Sigmoid colon (tissue), 7 donors: ENCODE data around the gene LDLRAD3. TPM values are rescaled to one million over a fixed set of nuclear protein-coding genes. Genes with fewer than 3 reads are reported as not detected.

Experiments
- DNase-seq: peaks from one replicate; pipeline ENCODE4 v3.0.0-alpha.2; 2019
- H3K27ac ChIP-seq, 4 donors: fragments of 200-600 bp; sonication (generic); one replicate each; pipeline ENCODE4 v1.5.1; 2016 to 2019; ENCODE audit warnings: mild to moderate bottlenecking in 1 of 4
- H3K27me3 ChIP-seq, 3 donors: fragments of 200-600 bp; sonication (generic); one replicate each; pipeline ENCODE4 v1.5.1; 2019; ENCODE audit warnings: mild to moderate bottlenecking in 1 of 3
- H3K36me3 ChIP-seq, 4 donors: fragments of 200-600 bp; sonication (generic); one replicate each; pipeline ENCODE4 v1.5.1; 2016 to 2019
- H3K4me1 ChIP-seq, 4 donors: fragments of 200-600 bp; sonication (generic); one replicate each; pipeline ENCODE4 v1.5.1; 2017 to 2019
- H3K4me3 ChIP-seq, 4 donors: fragments of 200-600 bp; sonication (generic); one replicate each; pipeline ENCODE4 v1.5.1; 2017 to 2019; ENCODE audit warnings: mild to moderate bottlenecking in 2 of 4, moderate library complexity in 1 of 4
- H3K9me3 ChIP-seq, 4 donors: fragments of 200-600 bp in 3 of 4; sonication (generic) in 3 of 4; one replicate each; pipeline versions ENCODE4 v1.5.1 to v1.6.1; 2013 to 2019
- EP300 ChIP-seq, 4 donors: sonication (generic); formaldehyde crosslinking; IDR thresholded peaks; one replicate each; pipeline ENCODE4 v1.6.1; 2017; ENCODE audit warnings: antibody characterized with exemption in 4 of 4
- POLR2A ChIP-seq, 2 donors: fragments of 450-650 bp; IDR thresholded peaks; one replicate each; pipeline ENCODE4 v1.6.1; 2016; ENCODE audit warnings: antibody characterized with exemption in 2 of 2, mild to moderate bottlenecking in 2 of 2, moderate library complexity in 2 of 2
- POLR2AphosphoS5 ChIP-seq, 4 donors: sonication (generic); formaldehyde crosslinking; IDR thresholded peaks; one replicate each; pipeline ENCODE4 v1.6.1; 2017; ENCODE audit warnings: antibody characterized with exemption in 4 of 4
- whole genome bisulfite sequencing, 2 donors: extraction: QIAGEN DNeasy Blood & Tissue Kit; methylation state at CpG; one replicate each; pipeline ENCODE4 v1.1.7; 2013; 5-methylcytosine and 5-hydroxymethylcytosine counted together
- intact Hi-C: fragments of 100-400 bp; cut with DNase I; formaldehyde crosslinking; loops from one replicate; pipeline ENCODE4 v1.15.1; 2023
- polyA plus RNA-seq, 3 donors: library from polyadenylated mRNA; stranded (reverse); fragments of 200-250 nt; gene quantifications; one replicate each; pipeline ENCODE4 v1.2.3, GENCODE V29; 2013
- total RNA-seq, 4 donors: library from RNA; depleted of rRNA; stranded (reverse); fragments of >200 nt; gene quantifications; one replicate each; pipeline ENCODE4 v1.1.0, GENCODE V29; 2016
- TF ChIP-seq, protein P1 (sequence below), 4 experiments: fragments of 450-650 bp in 3 of 4; fragments of 200-600 bp in 1 of 4; IDR thresholded peaks; one replicate each; pipeline ENCODE4 v1.5.1; 2016 to 2019; ENCODE audit warnings: antibody characterized with exemption in 4 of 4, mild to moderate bottlenecking in 3 of 4, moderate library complexity in 2 of 4
- donor health status: healthy with polysubstance abuse.
- donor health status: Bipolar disorder and iron deficiency.
- donor health status: healthy.

Gene LDLRAD3
- total and polyA plus RNA-seq, 7 donors: 0.23 to 23.4 (median 10.2) TPM

GRCh38 chr11:36079878-36080675 lies 136.2 kb downstream of the LDLRAD3 start:
- Histone ChIP-seq H3K9me3 (no peaks in the 10 kb centered on the region), H3K27ac (no peak overlapping the region), H3K4me1 (peaks cover 0 to 6% (median 0%) of the 10 kb centered on the region in 4 donors), H3K36me3 (peaks cover 0 to 22% (median 6%) of the 10 kb centered on the region in 4 donors), H3K27me3 (no peaks in the 10 kb centered on the region), H3K4me3 (no peak overlapping the region)
- no peak for DNase-seq
- intact Hi-C loops: no loop called here
- 91 to 95% methylated on average over 7 of the region's 7 CpGs for WGBS, 2 donors
- TF ChIP-seq POLR2AphosphoS5 (IDR thresholded peaks at IDR 0.05) (no peak), POLR2A (IDR thresholded peaks at IDR 0.05) (no peak), EP300 (IDR thresholded peaks at IDR 0.05) (no peak)
- TF ChIP-seq, protein P1, sequence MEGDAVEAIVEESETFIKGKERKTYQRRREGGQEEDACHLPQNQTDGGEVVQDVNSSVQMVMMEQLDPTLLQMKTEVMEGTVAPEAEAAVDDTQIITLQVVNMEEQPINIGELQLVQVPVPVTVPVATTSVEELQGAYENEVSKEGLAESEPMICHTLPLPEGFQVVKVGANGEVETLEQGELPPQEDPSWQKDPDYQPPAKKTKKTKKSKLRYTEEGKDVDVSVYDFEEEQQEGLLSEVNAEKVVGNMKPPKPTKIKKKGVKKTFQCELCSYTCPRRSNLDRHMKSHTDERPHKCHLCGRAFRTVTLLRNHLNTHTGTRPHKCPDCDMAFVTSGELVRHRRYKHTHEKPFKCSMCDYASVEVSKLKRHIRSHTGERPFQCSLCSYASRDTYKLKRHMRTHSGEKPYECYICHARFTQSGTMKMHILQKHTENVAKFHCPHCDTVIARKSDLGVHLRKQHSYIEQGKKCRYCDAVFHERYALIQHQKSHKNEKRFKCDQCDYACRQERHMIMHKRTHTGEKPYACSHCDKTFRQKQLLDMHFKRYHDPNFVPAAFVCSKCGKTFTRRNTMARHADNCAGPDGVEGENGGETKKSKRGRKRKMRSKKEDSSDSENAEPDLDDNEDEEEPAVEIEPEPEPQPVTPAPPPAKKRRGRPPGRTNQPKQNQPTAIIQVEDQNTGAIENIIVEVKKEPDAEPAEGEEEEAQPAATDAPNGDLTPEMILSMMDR (IDR thresholded peaks at IDR 0.05): no peak

- 93 to 95% methylated on average over 11 of the region's 11 CpGs for WGBS, 2 donors
- Histone ChIP-seq H3K36me3 (peaks cover 0 to 22% (median 6%) of the 10 kb centered on the region in 4 donors), H3K9me3 (no peaks in the 10 kb centered on the region), H3K4me1 (peaks cover 0 to 6% (median 0%) of the 10 kb centered on the region in 4 donors), H3K27ac (no peak overlapping the region), H3K27me3 (no peaks in the 10 kb centered on the region), H3K4me3 (no peak overlapping the region)
- TF ChIP-seq, protein P1 (IDR thresholded peaks at IDR 0.05): no peak
- TF ChIP-seq POLR2A (IDR thresholded peaks at IDR 0.05): no peak
- no peak for TF ChIP-seq POLR2AphosphoS5 (IDR thresholded peaks at IDR 0.05)
- TF ChIP-seq EP300 (IDR thresholded peaks at IDR 0.05): no peak
- intact Hi-C loops: no loop called here
- DNase-seq: no peak
Observed at GRCh38 chr11:36081274-36081945, 137.5 kb downstream of the LDLRAD3 start.

GRCh38 chr11:36086366-36086765 lies 142.5 kb downstream of the LDLRAD3 start:
- Histone ChIP-seq H3K27me3 (no peaks in the 10 kb centered on the region), H3K4me1 (peaks cover 0 to 9% (median 3%) of the 10 kb centered on the region in 4 donors), H3K4me3 (no peak overlapping the region), H3K27ac (no peak overlapping the region), H3K9me3 (no peaks in the 10 kb centered on the region), H3K36me3 (peaks cover 0 to 22% (median 6%) of the 10 kb centered on the region in 4 donors)
- DNase-seq: no peak
- intact Hi-C loops: no loop called here
- TF ChIP-seq POLR2A (IDR thresholded peaks at IDR 0.05) (no peak), EP300 (IDR thresholded peaks at IDR 0.05) (no peak), POLR2AphosphoS5 (IDR thresholded peaks at IDR 0.05) (no peak)
- TF ChIP-seq, protein P1 (IDR thresholded peaks at IDR 0.05): no peak
- WGBS, 2 donors: 91 to 94% methylated on average over 6 of the region's 6 CpGs

DNA sequence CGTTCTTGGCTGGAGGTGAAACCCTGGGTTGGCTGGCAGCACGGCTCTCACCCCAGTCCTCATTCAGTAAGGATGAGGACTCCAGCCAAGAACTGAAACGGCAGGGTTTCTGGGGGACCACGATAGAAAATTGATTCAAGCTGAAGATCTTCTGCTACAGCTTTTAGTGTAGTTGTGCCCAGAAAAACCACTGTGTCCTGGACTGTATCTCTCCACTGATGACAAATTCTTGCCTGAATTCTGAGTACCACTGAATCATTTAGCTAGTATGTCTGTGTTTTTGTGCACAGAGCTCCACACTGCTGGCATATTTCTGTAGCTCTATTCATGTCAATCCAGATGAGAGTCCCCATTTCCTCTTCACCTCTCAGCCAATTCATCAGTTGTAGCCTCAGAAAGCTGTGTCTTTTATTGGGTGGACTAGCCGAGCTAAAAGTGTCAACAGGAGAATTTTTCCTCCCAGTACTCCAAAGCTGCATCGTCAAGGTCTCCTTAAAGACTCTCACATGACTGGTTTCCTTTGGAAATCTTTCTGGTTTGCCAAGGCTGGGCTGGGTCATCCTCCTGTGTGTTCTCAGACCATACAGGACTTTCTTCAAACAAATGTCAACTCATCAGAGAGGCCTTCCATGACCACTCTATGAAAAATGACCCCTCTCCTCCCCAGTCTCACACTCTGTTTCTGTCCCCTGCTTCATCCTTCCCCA lies 144.6 kb downstream of the LDLRAD3 start:
- intact Hi-C loops: no loop called here
- H3K9me3 ChIP-seq: no peaks in the 10 kb centered on the region
- no peak overlapping the region for H3K4me3 ChIP-seq
- H3K36me3 ChIP-seq: peaks cover 0 to 7% (median 0%) of the 10 kb centered on the region in 4 donors
- peaks cover 0 to 9% (median 3%) of the 10 kb centered on the region in 4 donors for H3K4me1 ChIP-seq
- no peaks in the 10 kb centered on the region for H3K27me3 ChIP-seq
- H3K27ac ChIP-seq: no peak overlapping the region
- no peak for TF ChIP-seq POLR2AphosphoS5 (IDR thresholded peaks at IDR 0.05)
- 84 to 89% methylated on average over 6 of the region's 6 CpGs for WGBS, 2 donors
- no peak for DNase-seq

- no peaks in the 10 kb centered on the region for H3K36me3 ChIP-seq
- no peak overlapping the region for H3K27ac ChIP-seq
- TF ChIP-seq POLR2AphosphoS5 (IDR thresholded peaks at IDR 0.05) (no peak), POLR2A (IDR thresholded peaks at IDR 0.05) (no peak), EP300 (IDR thresholded peaks at IDR 0.05) (no peak)
- TF ChIP-seq, protein P1 (IDR thresholded peaks at IDR 0.05): no peak
- peaks cover 0 to 3% (median 0%) of the 10 kb centered on the region in 4 donors for H3K9me3 ChIP-seq
- DNase-seq: no peak
- peaks cover 0 to 9% (median 3%) of the 10 kb centered on the region in 4 donors for H3K4me1 ChIP-seq
- H3K4me3 ChIP-seq: no peak overlapping the region
- intact Hi-C loops: no loop called here
- no peaks in the 10 kb centered on the region for H3K27me3 ChIP-seq
Observed at GRCh38 chr11:36089920-36090319, 146.1 kb downstream of the LDLRAD3 start.
